ENCODE measurements around the gene RPAIN.

DNA sequence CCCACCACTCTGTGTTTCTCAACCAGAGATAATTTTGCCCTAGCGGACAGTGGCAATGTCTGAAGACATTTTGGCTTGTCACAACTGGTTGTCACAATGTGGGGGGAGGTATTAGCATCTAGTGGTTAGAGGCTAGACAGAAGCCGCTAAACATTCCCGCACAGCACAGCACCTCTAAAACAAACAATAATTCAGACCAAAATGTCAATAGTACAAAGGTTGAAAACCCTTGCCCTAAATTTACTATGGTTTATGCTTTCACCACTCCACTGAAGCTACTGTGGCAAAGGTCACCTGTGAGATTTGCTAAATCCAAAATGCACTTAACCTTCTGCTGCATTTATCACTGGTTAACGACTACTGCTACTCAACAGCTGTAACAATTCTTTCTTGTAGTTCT, 14.6 kb upstream of the RPAIN start:
- no peak for TF ChIP-seq TAF1 (conservative IDR thresholded peaks at IDR 0.05)
- TF ChIP-seq, protein P1, sequence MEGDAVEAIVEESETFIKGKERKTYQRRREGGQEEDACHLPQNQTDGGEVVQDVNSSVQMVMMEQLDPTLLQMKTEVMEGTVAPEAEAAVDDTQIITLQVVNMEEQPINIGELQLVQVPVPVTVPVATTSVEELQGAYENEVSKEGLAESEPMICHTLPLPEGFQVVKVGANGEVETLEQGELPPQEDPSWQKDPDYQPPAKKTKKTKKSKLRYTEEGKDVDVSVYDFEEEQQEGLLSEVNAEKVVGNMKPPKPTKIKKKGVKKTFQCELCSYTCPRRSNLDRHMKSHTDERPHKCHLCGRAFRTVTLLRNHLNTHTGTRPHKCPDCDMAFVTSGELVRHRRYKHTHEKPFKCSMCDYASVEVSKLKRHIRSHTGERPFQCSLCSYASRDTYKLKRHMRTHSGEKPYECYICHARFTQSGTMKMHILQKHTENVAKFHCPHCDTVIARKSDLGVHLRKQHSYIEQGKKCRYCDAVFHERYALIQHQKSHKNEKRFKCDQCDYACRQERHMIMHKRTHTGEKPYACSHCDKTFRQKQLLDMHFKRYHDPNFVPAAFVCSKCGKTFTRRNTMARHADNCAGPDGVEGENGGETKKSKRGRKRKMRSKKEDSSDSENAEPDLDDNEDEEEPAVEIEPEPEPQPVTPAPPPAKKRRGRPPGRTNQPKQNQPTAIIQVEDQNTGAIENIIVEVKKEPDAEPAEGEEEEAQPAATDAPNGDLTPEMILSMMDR (IDR thresholded peaks at IDR 0.05; ENCODE audit: low read depth, low read length, missing input control), result peak; percentile 28
- TF ChIP-seq, protein P2, sequence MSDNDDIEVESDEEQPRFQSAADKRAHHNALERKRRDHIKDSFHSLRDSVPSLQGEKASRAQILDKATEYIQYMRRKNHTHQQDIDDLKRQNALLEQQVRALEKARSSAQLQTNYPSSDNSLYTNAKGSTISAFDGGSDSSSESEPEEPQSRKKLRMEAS (IDR thresholded peaks at IDR 0.05), result peak; percentile 80
- TF ChIP-seq, protein P3, sequence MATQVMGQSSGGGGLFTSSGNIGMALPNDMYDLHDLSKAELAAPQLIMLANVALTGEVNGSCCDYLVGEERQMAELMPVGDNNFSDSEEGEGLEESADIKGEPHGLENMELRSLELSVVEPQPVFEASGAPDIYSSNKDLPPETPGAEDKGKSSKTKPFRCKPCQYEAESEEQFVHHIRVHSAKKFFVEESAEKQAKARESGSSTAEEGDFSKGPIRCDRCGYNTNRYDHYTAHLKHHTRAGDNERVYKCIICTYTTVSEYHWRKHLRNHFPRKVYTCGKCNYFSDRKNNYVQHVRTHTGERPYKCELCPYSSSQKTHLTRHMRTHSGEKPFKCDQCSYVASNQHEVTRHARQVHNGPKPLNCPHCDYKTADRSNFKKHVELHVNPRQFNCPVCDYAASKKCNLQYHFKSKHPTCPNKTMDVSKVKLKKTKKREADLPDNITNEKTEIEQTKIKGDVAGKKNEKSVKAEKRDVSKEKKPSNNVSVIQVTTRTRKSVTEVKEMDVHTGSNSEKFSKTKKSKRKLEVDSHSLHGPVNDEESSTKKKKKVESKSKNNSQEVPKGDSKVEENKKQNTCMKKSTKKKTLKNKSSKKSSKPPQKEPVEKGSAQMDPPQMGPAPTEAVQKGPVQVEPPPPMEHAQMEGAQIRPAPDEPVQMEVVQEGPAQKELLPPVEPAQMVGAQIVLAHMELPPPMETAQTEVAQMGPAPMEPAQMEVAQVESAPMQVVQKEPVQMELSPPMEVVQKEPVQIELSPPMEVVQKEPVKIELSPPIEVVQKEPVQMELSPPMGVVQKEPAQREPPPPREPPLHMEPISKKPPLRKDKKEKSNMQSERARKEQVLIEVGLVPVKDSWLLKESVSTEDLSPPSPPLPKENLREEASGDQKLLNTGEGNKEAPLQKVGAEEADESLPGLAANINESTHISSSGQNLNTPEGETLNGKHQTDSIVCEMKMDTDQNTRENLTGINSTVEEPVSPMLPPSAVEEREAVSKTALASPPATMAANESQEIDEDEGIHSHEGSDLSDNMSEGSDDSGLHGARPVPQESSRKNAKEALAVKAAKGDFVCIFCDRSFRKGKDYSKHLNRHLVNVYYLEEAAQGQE (IDR thresholded peaks at IDR 0.05), result peak; percentile 91
- TF ChIP-seq NR2F2 (IDR thresholded peaks at IDR 0.05), result peak; percentile 55
- TF ChIP-seq RXRA (IDR thresholded peaks at IDR 0.05), result peak; percentile 98
- TF ChIP-seq RAD21 (IDR thresholded peaks at IDR 0.05), result peak; percentile 51 to 57
- peak; percentile 91 for TF ChIP-seq FOXA2 (IDR thresholded peaks at IDR 0.05)
- TF ChIP-seq YY1 (IDR thresholded peaks at IDR 0.05), result peak; percentile 91
- TF ChIP-seq GABPA (IDR thresholded peaks at IDR 0.05 in 1 of 2, conservative IDR thresholded peaks at IDR 0.05 in 1 of 2), result peak in 1 of 2 donors; percentile 51
- TF ChIP-seq, protein P4, sequence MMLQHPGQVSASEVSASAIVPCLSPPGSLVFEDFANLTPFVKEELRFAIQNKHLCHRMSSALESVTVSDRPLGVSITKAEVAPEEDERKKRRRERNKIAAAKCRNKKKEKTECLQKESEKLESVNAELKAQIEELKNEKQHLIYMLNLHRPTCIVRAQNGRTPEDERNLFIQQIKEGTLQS (IDR thresholded peaks at IDR 0.05), result peak; percentile 64
